BE2C (cell line): ENCODE measurements around the gene ABLIM1.

Experiments used
- DNase-seq: peaks from one replicate; pipeline ENCODE4 v3.0.0-alpha.2; 2020
- H3K27me3 ChIP-seq: fragments of 250-450 bp; sonication (Bioruptor Pico); 2 replicates; pipeline ENCODE4 v1.5.1; 2020; ENCODE audit warnings: mild to moderate bottlenecking
- H3K36me3 ChIP-seq: fragments of 250-450 bp; sonication (Bioruptor Pico); 2 replicates; pipeline ENCODE4 v1.5.1; 2020; ENCODE audit warnings: mild to moderate bottlenecking
- H3K4me1 ChIP-seq: fragments of 250-450 bp; sonication (Bioruptor Pico); 2 replicates; pipeline ENCODE4 v1.5.1; 2020
- H3K4me3 ChIP-seq: 2 replicates; pipeline ENCODE4 v1.5.1; 2011; ENCODE audit warnings: low read depth, low read length
- H3K9me3 ChIP-seq: fragments of 250-450 bp; sonication (Bioruptor Pico); 2 replicates; pipeline ENCODE4 v1.5.1; 2020
- CTCF ChIP-seq: IDR thresholded peaks from 2 replicates; pipeline ENCODE4 v1.5.1; 2012; ENCODE audit warnings: mild to moderate bottlenecking, low read depth, low read length

The ABLIM1 gene

GRCh38 chr10:114687459-114687858, 29.4 kb upstream of the ABLIM1 start:
- Histone ChIP-seq H3K4me3 (no peak overlapping the region), H3K36me3 (no peaks in the 10 kb centered on the region), H3K9me3 (no peaks in the 10 kb centered on the region), H3K27me3 (no peaks in the 10 kb centered on the region), H3K4me1 (peaks cover 34% of the 10 kb centered on the region)
- TF ChIP-seq CTCF = no peak
- peak; percentile 42 for DNase-seq

GRCh38 chr10:114686013-114686412, 27.9 kb upstream of the ABLIM1 start:
- Histone ChIP-seq H3K27me3 (no peaks in the 10 kb centered on the region), H3K9me3 (no peaks in the 10 kb centered on the region), H3K4me1 (peaks cover 40% of the 10 kb centered on the region), H3K4me3 (no peak overlapping the region), H3K36me3 (no peaks in the 10 kb centered on the region)
- TF ChIP-seq CTCF = no peak
- DNase-seq = no peak

- DNase-seq = peak; percentile 80
- no peak for TF ChIP-seq CTCF
- H3K9me3 ChIP-seq = no peaks in the 10 kb centered on the region
- H3K4me1 ChIP-seq = peaks cover 40% of the 10 kb centered on the region
- H3K4me3 ChIP-seq = peak overlapping the region; percentile 75
- H3K36me3 ChIP-seq = no peaks in the 10 kb centered on the region
- no peaks in the 10 kb centered on the region for H3K27me3 ChIP-seq
These were observed 27.4 kb upstream of the ABLIM1 start for GRCh38 chr10:114685456-114685855.

DNA sequence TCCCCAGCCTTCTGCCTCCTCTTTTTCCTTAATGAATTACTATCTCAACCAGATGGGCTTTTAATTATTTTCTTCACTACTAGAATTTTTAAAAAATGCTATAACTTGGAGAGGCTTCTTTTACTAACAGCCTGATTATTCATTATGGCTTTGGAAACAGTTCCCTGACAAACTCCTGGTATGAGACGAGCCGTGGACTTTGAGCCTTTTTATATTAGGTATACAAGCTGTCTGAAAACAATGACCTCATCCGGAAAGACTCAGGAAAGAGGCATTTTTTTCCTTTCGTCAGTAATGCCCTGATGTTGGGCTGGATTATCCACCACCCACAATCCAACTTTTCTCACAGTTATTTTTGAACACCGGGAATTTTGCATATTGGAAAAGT, 26.7 kb upstream of the ABLIM1 start:
- Histone ChIP-seq H3K36me3 (no peaks in the 10 kb centered on the region), H3K27me3 (no peaks in the 10 kb centered on the region), H3K9me3 (no peaks in the 10 kb centered on the region), H3K4me1 (peaks cover 40% of the 10 kb centered on the region), H3K4me3 (peak overlapping the region; percentile 75)
- peak; percentile 13 for DNase-seq
- no peak for TF ChIP-seq CTCF

- DNase-seq = peak; percentile 70
- Histone ChIP-seq H3K4me1 (peaks cover 40% of the 10 kb centered on the region), H3K9me3 (no peaks in the 10 kb centered on the region), H3K4me3 (peak overlapping the region; percentile 75), H3K36me3 (no peaks in the 10 kb centered on the region), H3K27me3 (no peaks in the 10 kb centered on the region)
- TF ChIP-seq CTCF = no peak
These were observed 26.2 kb upstream of the ABLIM1 start for GRCh38 chr10:114684084-114684821.

DNA sequence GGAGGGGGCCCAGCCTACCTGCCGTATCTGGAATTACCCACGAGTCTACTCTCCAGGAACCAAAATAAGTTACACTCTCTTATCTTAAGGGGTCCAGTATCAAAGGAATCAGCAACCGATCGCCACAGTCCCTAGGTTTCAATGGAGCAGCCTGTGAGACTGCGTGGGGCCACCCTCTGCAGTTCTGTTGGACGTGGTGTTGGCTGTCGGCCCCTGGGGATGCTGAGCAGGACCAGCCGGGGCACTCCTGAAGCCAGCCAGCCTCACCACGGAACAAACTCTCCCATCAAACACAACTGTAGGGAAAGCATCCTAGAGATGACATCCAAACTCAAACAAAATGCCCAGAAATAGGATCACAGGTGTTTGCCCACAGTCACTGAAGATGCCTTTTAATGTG, 25.5 kb upstream of the ABLIM1 start:
- H3K27me3 ChIP-seq = no peaks in the 10 kb centered on the region
- peaks cover 46% of the 10 kb centered on the region for H3K4me1 ChIP-seq
- peak; percentile 42 for DNase-seq

More for the DNA sequence above, 25.5 kb upstream of the ABLIM1 start:
- TF ChIP-seq CTCF = no peak
- Histone ChIP-seq H3K9me3 (no peaks in the 10 kb centered on the region), H3K36me3 (no peaks in the 10 kb centered on the region), H3K4me3 (peak overlapping the region; percentile 75)
